GM21360 (cell line): ENCODE results near the gene DNM1.
A peak's percentile ranks its signal among the peaks of the same experiment; 100 is the strongest.
"Not testable (repeated sequence)": the region's sequence is repeated elsewhere in the genome, so short reads cannot be mapped to it uniquely, and the experiment has no call there.

Experiments used
- ATAC-seq: cut with Tn5 transposase; IDR thresholded peaks from one replicate; pipeline ENCODE4 v1.9.1; 2021; ENCODE audit warnings: mild to moderate bottlenecking, moderate library complexity; ENCODE audit not compliant: unreplicated experiment

DNM1 gene

GRCh38 chr9:128175726-128176125, 27.5 kb upstream of the DNM1 start:
- ATAC-seq = no peak

DNA sequence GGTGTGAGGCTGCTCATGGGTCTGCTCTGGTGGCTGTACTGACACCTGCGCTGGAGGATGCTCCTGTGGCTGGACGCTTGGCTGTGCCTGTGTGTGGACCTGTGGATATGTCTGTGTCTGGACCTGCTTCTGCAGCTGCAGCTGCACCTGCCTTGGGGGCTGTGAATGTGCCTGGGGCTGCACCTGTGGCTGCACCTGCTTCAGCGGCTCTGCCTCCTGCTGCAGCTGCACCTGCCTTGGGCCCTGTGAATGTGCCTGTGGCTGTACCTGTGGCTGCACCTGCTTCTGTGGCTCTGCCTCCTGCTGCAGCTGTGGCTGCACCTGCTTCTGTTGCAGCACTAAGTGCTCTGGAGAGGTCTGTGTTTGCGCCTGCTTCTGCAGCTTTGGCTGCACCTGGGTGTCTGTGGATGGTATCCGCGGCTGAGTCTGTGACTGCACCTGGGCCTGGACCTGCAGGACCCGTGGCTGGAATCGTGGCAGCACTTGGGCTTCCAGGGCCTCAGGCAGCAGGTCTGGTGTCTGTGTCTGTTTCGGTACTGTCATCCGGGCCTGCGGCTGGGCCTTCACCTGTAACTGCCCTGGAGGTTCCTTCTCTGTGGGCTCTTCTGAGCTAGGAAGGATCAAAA, 24.3 kb upstream of the DNM1 start:
- no peak for ATAC-seq

DNA sequence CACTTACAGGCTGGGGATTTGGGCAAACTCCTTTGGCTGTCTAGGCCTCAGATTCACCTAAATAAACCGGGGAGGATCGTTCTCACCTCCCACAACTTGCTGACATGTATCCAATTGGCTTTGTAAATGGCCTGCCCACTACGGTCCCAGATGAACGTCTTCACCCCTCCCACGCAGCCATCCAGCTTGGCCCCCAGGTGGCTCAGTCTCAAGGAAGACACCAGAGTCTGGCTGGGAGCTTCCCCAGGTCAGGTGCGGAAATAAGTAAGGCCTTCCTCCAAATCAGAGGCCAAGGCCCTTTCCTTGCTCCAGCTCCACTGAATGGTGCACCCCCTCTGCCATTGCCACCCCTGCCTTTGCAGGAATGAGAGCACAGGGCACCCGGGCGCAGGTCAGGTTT, 23.2 kb upstream of the DNM1 start:
- ATAC-seq = no peak

GRCh38 chr9:128180447-128180846, 22.7 kb upstream of the DNM1 start:
- no peak for ATAC-seq

DNA sequence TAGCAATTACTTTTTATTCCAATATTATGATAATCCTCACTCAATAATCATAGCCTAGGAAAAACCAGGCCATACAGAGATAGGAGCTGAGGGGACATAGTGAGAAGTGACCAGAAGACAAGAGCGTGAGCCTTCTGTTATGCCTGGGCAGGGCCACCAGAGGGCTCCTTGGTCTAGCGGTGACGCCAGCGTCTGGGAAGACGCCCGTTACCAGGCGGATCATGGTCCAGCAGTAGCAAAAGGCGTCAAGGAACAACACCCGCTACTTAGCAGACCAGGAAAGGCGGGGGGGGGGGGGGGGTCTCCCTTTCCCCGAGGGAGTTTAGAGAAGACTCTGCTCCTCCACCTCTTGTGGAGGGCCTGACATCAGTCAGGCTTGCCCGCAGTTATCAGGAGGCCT, 21.7 kb upstream of the DNM1 start:
- ATAC-seq = not testable (repeated sequence)

DNA sequence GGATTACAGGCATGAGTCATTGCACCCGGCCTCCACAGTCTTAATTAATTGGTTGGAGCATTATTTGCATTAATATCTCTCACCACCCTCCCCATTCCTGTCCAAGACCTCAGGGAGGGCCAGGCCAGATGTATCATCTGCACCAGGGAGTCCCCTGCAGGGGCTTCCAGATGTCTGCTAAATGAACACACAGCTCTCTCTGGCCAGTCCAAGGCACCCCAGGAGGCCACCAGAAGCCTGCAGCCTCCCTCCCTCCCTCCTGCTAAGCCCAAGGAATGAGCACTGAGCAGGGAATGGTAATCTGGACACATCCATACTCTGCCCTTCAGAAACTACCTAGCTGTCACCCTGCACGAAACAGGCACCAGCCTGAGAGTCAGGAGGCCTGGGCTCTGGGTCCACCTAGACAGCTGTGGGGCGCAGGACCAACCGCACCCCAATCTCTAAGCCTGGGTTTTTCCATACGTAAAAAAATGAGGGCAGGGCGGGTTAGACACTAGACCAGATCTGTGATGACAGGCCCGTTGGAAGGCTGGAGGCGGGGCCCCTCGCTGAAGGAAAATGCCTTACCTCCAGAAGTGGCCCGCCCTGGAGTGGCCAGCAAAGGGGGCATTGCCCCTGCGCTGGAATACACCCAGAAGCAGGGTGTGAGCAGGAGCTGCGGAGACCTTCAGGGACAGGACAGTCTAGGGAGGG, 20.1 kb upstream of the DNM1 start:
- no peak for ATAC-seq

- no peak for ATAC-seq
Observed at GRCh38 chr9:128185979-128186965, 16.9 kb upstream of the DNM1 start.

GRCh38 chr9:128187361-128187760, 15.8 kb upstream of the DNM1 start:
- no peak for ATAC-seq

GRCh38 chr9:128188209-128188608, 15.0 kb upstream of the DNM1 start:
- no peak for ATAC-seq

DNA sequence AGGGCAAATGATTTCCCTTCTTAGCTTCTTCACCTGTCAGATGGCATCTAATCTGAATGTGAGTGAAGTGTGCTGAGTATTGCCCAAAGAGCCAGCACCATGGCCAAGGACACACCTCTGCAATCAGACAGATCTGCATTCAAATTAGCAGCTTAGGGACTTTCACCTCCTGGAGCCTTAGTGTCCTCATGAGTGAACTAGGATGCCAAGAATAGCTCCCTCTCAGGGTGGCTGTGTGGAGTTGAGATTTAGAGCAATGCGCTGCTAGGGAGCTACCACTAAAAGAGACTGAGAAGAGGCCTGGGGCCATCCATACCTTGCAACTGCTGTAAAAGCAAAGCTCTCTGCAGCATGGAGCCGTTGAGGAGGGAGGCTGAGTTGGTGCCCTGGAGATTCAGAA, 13.2 kb upstream of the DNM1 start:
- ATAC-seq = no peak

GRCh38 chr9:128190516-128191405, 12.4 kb upstream of the DNM1 start:
- peak; percentile 4 for ATAC-seq

DNA sequence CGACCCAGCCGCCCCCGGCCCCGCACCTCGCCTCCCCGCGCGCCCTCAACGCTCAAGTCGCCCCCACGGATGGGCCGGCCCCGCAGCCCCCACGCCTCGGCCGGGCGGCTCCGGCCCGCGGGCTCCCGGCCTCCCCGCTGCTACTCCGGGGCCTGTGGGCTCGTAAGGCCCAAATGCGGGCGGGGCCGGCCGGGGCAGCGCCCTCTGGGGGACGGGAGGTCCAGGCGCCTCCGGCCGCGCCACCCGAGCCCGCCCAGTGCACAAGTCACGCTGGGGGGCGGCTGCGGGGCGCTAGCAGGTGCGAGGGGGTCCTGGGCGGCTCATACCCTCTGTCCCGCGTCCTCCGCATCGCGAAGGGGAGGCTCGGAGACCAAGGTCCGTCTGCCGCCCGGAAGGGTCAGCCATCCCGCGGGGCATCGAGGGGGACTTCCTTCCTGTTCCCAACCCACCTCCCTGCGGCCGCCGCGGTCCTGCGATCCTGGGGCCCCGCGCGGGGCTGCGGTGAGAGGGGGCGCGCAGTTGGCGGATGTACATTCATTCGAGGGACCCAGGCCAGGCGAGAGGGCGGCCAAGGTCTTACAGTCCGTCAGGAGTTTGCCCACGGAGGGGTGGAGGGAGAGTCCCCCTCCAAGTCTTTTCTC, 11.7 kb upstream of the DNM1 start, which contains the start of gene CIZ1:
CIZ1 (minus strand) TSS at position 167 of the 641 bp plus-strand sequence. CDS start 715 bp downstream, outside the sequence.
- peak; percentile 77 for ATAC-seq

- no peak for ATAC-seq
Observed at GRCh38 chr9:128192601-128193371, 10.4 kb upstream of the DNM1 start.

DNA sequence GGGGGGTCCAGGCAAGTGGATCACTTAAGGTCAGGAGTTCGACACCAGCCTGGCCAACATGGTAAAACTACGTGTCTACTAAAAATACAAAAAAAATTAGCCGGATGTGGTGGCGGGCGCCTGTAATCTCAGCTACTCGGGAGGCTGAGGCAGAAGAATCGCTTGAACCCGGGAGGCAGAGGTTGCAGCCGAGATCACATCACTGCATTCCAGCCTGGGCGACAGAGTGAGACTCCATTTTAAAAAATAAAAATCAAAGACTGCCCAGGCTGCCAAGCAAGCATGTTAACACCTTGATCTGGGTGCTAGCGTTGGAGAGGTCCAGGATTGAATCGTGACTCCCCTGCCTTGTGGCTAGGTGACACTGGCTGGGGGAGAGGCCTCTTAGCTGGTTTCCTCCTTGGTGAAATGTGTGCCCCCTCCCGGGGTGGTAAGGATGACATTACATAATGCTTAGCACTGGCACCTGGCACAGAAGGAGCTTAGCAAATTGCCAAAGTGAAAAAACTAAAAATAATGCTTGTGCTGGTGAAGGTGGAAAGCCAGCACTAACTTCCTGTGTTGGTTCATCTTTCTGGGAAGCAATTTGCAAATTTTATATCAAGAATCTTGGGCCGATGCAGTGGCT, 9.6 kb upstream of the DNM1 start:
- ATAC-seq = no peak

DNA sequence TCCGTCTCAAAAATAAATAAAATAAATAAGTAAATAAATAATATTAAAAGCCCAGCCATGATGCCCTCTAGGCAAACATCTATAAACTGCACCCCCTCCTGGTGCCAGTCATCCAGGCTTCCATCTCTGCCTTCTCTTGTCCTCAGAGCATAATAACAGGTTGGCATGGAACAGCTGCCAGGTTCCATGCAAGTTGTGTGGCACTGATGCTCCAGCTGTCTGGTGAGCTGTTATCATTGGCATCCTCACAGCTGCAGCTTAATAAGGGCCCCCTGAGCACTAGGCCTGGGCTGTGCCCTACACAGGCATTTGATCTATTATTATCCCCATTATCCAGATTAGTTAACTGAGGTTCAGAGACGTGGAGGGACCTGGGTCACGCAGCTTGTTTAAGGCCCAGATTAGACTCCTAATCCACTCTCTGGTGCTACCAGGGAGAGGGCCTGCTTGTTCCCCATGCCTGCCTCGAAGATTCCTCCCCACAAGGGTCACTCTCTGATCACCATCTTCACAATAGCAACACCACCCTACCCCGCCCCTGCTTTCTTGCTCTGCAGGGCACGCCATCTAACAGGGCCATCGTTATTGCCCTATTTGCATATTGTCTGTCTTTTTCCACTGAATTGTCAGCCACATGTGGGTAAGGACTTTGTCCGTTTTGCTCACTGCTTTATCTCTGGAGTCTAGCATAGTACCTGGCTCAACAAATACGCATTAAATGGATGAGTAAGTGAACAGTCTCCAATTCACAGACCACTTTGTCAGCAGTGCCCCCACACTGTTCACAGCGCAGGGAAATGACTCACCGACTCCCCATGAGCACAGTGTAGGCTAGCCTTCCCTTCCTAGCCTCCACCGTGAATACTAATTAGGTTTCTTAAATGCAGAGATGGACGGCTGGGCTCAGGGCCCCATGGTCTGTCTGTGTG, 1.5 kb upstream of the DNM1 start:
- no peak for ATAC-seq

- no peak for ATAC-seq
Observed at GRCh38 chr9:128202648-128203023, 543 bp upstream of the DNM1 start.

DNA sequence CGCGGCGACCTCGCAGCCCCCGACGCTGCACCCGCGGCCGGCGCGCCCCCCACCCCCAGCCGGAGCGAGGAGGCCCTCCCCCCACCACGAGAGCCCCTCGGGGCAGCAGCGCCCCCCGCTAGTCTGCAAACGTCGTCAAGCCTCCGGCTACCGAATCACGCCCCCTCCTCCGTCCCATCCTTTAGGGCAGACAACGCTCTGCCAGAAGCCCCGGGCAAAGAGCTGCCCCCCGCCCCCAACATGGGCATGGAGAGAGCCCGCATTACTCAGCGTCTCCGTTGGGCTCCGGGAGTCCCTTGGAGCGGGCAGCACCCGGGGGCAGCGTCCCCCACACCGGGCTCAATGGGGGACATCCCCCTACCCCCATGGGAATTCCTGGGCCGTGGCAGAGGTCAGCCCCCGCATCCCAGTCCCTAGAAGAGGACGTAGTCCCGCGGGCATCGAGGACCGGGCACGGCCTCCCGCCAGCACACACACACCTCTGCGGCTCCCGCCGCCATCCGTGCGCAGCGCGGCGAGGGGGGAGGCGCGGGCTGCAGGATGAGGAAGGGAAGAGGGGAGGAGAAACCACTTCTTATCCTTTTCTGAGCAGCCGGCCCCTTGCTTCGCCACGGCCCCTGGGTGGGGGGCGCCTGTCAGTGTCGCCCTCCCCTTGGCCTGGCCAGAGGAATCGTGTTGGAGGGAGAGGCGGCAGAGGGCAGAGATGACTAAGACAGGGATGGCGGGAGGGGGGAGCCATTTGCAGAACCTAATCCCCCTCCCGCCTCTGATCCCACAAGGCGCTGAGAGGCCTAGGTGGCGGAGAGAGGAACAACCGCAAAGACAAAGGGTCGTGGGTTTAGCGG, 750 bp downstream of the DNM1 start:
- ATAC-seq = no peak
